Measurements from ENCODE around the gene FARS2.
A peak's percentile ranks its signal among the peaks of the same experiment; 100 is the strongest.

Gene FARS2

GRCh38 chr6:5270093-5270680 is 8.9 kb downstream of the FARS2 start:
- TF ChIP-seq, protein P1, sequence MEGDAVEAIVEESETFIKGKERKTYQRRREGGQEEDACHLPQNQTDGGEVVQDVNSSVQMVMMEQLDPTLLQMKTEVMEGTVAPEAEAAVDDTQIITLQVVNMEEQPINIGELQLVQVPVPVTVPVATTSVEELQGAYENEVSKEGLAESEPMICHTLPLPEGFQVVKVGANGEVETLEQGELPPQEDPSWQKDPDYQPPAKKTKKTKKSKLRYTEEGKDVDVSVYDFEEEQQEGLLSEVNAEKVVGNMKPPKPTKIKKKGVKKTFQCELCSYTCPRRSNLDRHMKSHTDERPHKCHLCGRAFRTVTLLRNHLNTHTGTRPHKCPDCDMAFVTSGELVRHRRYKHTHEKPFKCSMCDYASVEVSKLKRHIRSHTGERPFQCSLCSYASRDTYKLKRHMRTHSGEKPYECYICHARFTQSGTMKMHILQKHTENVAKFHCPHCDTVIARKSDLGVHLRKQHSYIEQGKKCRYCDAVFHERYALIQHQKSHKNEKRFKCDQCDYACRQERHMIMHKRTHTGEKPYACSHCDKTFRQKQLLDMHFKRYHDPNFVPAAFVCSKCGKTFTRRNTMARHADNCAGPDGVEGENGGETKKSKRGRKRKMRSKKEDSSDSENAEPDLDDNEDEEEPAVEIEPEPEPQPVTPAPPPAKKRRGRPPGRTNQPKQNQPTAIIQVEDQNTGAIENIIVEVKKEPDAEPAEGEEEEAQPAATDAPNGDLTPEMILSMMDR (IDR thresholded peaks at IDR 0.05; ENCODE audit: low read depth, low read length): no peak
- DNase-seq (ENCODE audit: low read depth, low spot score): no peak
- H3K4me3 ChIP-seq (ENCODE audit: low read depth, low read length): no peak overlapping the region
- in situ Hi-C loops (cut with HindIII; ENCODE audit: low sequenced_read_pairs): no loop called here

DNA sequence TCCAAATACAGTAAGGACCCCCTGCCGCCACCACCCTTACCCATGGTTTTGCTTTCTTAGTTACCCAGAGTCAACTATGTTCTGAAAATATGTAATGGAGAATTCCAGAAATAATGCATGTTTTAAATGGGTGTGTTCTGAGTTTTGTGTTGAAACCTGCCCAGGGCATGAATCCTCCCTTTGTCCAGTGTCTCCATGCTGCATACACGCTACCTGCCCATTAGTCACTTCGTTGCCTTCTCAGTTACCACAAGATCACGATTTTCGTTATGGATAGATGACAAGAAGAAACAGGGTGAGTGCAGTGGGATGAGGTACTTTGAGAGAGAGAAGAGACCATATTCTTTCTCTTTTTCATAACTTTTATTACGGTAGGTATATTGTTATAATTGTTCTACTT is 10.6 kb downstream of the FARS2 start:
- in situ Hi-C loops (cut with HindIII; ENCODE audit: low sequenced_read_pairs): no loop called here
- TF ChIP-seq, protein P1 (IDR thresholded peaks at IDR 0.05; ENCODE audit: low read depth, low read length): no peak
- no peak overlapping the region for H3K4me3 ChIP-seq (ENCODE audit: low read depth, low read length)
- DNase-seq (ENCODE audit: low read depth, low spot score): no peak

GRCh38 chr6:5274231-5274630 is 12.9 kb downstream of the FARS2 start:
- H3K4me3 ChIP-seq (ENCODE audit: low read depth, low read length): no peak overlapping the region
- DNase-seq (ENCODE audit: low read depth, low spot score): no peak
- TF ChIP-seq, protein P1 (IDR thresholded peaks at IDR 0.05; ENCODE audit: low read depth, low read length): no peak
- in situ Hi-C loops (cut with HindIII; ENCODE audit: low sequenced_read_pairs): no loop called here

DNA sequence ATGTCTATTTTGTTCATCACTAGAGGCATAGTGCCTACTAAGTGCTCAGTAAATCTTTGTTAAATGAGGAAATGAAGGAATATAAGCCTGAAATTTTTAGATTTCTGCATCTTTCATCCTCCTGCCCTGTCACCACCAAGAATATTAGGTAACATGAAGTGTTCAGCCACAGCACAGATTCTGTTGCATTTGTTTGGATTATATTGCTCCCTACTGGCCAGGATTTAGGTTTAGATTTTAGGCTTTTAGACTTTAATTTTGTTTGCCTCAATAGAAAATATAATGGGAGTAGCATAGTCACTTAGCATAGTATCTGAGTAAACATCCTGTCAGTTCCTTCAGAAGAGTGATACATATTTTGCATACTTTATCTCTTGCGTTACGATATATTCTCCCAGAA is 14.2 kb downstream of the FARS2 start:
- TF ChIP-seq, protein P1 (IDR thresholded peaks at IDR 0.05; ENCODE audit: low read depth, low read length): peak; percentile 12
- no peak overlapping the region for H3K4me3 ChIP-seq (ENCODE audit: low read depth, low read length)
- in situ Hi-C loops (cut with HindIII; ENCODE audit: low sequenced_read_pairs): no loop called here
- DNase-seq (ENCODE audit: low read depth, low spot score): no peak

- no peak for DNase-seq (ENCODE audit: low read depth, low spot score)
- H3K4me3 ChIP-seq (ENCODE audit: low read depth, low read length): no peak overlapping the region
- in situ Hi-C loops (cut with HindIII; ENCODE audit: low sequenced_read_pairs): no loop called here
- TF ChIP-seq, protein P1 (IDR thresholded peaks at IDR 0.05; ENCODE audit: low read depth, low read length): no peak
These were observed 15.3 kb downstream of the FARS2 start for GRCh38 chr6:5276581-5276980.

DNA sequence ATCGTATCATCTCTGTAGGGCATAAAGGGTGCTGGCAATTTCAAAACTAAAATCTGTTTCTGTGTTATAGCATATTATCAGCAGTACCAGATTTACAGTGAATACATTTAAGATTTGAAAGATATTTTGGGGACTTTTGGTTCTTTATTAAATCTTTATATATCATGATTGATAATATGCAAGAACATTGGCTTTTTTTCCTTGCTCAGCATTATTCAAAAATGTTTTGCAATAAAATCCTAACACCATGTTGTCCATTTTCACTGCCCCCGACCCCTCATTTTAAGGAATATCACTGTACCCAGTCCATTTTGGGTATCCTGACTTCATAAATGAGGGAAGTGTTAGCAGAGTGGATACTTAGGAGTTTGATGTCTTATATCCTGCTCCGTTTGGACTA is 16.3 kb downstream of the FARS2 start:
- TF ChIP-seq, protein P1 (IDR thresholded peaks at IDR 0.05; ENCODE audit: low read depth, low read length): no peak
- in situ Hi-C loops (cut with HindIII; ENCODE audit: low sequenced_read_pairs): no loop called here

GRCh38 chr6:5278047-5278446 is 16.7 kb downstream of the FARS2 start:
- in situ Hi-C loops (cut with HindIII; ENCODE audit: low sequenced_read_pairs): no loop called here

More for the DNA sequence above, 16.3 kb downstream of the FARS2 start:
- H3K4me3 ChIP-seq (ENCODE audit: low read depth, low read length): no peak overlapping the region
- no peak for DNase-seq (ENCODE audit: low read depth, low spot score)

More at GRCh38 chr6:5278047-5278446, 16.7 kb downstream of the FARS2 start:
- DNase-seq (ENCODE audit: low read depth, low spot score): no peak
- H3K4me3 ChIP-seq (ENCODE audit: low read depth, low read length): no peak overlapping the region
- TF ChIP-seq, protein P1 (IDR thresholded peaks at IDR 0.05; ENCODE audit: low read depth, low read length): no peak

All from astrocyte of the spinal cord (primary cell).